ENCODE results near the gene PRRC2C. TPM values are rescaled to one million over a fixed set of nuclear protein-coding genes. Genes with fewer than 3 reads are reported as not detected.
"Not testable (repeated sequence)": the region's sequence is repeated elsewhere in the genome, so short reads cannot be mapped to it uniquely, and the experiment has no call there.

The PRRC2C gene
- total RNA-seq, 2 experiments from 2014 or later: 73.5 to 191 TPM

DNA sequence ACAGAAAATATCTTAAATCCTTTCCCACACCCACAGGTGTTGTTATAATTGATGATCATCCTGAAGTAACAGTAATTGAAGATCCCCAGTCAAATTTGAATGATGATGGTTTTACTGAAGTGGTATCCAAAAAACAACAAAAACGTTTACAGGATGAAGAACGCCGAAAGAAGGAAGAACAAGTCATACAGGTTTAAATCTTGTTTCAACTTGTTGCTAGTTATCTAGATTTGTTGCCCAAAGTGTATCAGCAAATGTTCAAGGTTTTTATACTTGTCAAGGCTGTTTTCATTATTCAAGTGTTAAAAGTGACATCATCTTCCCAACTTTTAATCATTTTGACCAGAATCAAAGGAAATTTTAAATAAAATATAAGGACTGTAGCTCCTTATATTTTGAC is 64.7 kb downstream of the PRRC2C start:
- Histone ChIP-seq H3K4me2 (ENCODE audit: low read length) (no peak overlapping the region), H3K9me2 (ENCODE audit: insufficient read depth, low read length) (no peaks in the 10 kb centered on the region), H4K20me1 (ENCODE audit: insufficient read depth, low read length) (no peaks in the 10 kb centered on the region), H3K79me2 (ENCODE audit: insufficient read depth, low read depth, low read length) (peaks cover 23% of the 10 kb centered on the region; the same call in 1 of the 2 replicates), H2AFZ (ENCODE audit: low read length) (no peak overlapping the region), H3K36me3 (ENCODE audit: insufficient read depth, low read length) (peaks cover 75% of the 10 kb centered on the region), H3K4me1 (ENCODE audit: insufficient read depth, low read length, poor library complexity, severe bottlenecking) (no peaks in the 10 kb centered on the region), H3K9me3 (ENCODE audit: low read length) (no peaks in the 10 kb centered on the region; the same call in 1 of the 2 replicates), H3K27ac (ENCODE audit: low read depth, low read length, poor library complexity, severe bottlenecking) (no peak overlapping the region), H3K4me3 (ENCODE audit: low read depth, low read length, poor library complexity, severe bottlenecking) (no peak overlapping the region)
- ChIA-PET CTCF (ENCODE audit: unreplicated experiment) (no interaction called here), POLR2A (interaction anchor here (0.6 kb wide), 1 partner anchor 11 kb away, joined by 3 read pairs; no protein-coding TSS in a partner anchor)
- TF ChIP-seq EZH2phosphoT487 (IDR thresholded peaks at IDR 0.05; ENCODE audit: borderline replicate concordance, low read depth, low read length): no peak
- TF ChIP-seq, protein P1, sequence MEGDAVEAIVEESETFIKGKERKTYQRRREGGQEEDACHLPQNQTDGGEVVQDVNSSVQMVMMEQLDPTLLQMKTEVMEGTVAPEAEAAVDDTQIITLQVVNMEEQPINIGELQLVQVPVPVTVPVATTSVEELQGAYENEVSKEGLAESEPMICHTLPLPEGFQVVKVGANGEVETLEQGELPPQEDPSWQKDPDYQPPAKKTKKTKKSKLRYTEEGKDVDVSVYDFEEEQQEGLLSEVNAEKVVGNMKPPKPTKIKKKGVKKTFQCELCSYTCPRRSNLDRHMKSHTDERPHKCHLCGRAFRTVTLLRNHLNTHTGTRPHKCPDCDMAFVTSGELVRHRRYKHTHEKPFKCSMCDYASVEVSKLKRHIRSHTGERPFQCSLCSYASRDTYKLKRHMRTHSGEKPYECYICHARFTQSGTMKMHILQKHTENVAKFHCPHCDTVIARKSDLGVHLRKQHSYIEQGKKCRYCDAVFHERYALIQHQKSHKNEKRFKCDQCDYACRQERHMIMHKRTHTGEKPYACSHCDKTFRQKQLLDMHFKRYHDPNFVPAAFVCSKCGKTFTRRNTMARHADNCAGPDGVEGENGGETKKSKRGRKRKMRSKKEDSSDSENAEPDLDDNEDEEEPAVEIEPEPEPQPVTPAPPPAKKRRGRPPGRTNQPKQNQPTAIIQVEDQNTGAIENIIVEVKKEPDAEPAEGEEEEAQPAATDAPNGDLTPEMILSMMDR (conservative IDR thresholded peaks at IDR 0.05; ENCODE audit: low read length): no peak
- no peak for DNase-seq (ENCODE audit: low spot score)
- intact Hi-C loops (cut with micrococcal nuclease; ENCODE audit: unreplicated experiment): no loop called here
- no TSS peak for BruUV-seq (replicated peaks)

DNA sequence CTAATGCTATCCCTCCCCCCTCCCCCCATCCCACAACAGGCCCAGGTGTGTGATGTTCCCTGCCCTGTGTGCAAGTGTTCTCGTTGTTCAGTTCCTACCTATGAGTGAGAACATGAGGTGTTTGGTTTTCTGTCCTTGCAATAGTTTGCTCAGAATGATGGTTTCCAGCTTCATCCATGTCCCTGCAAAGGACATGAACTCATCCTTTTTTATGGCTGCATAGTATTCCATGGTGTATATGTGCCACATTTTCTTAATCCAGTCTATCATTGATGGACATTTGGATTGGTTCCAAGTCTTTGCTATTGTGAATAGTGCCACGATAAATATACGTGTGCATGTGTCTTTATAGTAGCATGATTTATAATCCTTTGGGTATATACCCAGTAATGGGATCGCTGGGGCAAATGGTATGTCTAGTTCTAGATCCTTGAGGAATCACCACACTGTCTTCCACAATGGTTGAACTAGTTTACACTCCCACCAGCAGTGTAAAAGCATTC is 65.3 kb downstream of the PRRC2C start:
- H4K20me1 ChIP-seq (ENCODE audit: insufficient read depth, low read length); H3K4me2 ChIP-seq (ENCODE audit: low read length); H3K27ac ChIP-seq (ENCODE audit: low read depth, low read length, poor library complexity, severe bottlenecking); H2AFZ ChIP-seq (ENCODE audit: low read length); H3K9me3 ChIP-seq (ENCODE audit: low read length); BruUV-seq (replicated peaks); H3K9me2 ChIP-seq (ENCODE audit: insufficient read depth, low read length); DNase-seq (ENCODE audit: low spot score); H3K4me1 ChIP-seq (ENCODE audit: insufficient read depth, low read length, poor library complexity, severe bottlenecking); H3K4me3 ChIP-seq (ENCODE audit: low read depth, low read length, poor library complexity, severe bottlenecking); CTCF ChIA-PET (ENCODE audit: unreplicated experiment); POLR2A ChIA-PET; intact Hi-C loops (cut with micrococcal nuclease; ENCODE audit: unreplicated experiment): not testable (repeated sequence)
- peaks cover 23% of the 10 kb centered on the region; the same call in 1 of the 2 replicates for H3K79me2 ChIP-seq (ENCODE audit: insufficient read depth, low read depth, low read length)
- H3K36me3 ChIP-seq (ENCODE audit: insufficient read depth, low read length): peaks cover 76% of the 10 kb centered on the region

DNA sequence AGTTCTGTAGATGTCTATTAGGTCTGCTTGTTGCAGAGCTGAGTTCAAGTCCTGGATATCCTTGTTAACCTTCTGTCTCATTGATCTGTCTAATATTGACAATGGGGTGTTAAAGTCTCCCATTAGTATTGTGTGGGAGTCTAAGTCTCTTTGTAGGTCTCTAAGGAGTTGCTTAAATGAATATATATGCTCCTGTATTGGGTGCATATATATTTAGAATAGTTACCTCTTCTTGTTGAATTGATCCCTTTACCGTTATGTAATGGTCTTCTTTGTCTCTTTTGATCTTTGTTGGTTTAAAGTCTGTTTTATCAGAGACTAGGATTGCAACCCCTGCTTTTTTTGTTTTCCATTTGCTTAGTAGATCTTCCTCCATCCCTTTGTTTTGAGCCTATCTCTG is 68.6 kb downstream of the PRRC2C start:
- POLR2A ChIA-PET; H3K27ac ChIP-seq (ENCODE audit: low read depth, low read length, poor library complexity, severe bottlenecking); H3K9me2 ChIP-seq (ENCODE audit: insufficient read depth, low read length); CTCF ChIA-PET (ENCODE audit: unreplicated experiment); H2AFZ ChIP-seq (ENCODE audit: low read length); H3K9me3 ChIP-seq (ENCODE audit: low read length); H3K4me2 ChIP-seq (ENCODE audit: low read length); H3K4me3 ChIP-seq (ENCODE audit: low read depth, low read length, poor library complexity, severe bottlenecking); H3K4me1 ChIP-seq (ENCODE audit: insufficient read depth, low read length, poor library complexity, severe bottlenecking); H4K20me1 ChIP-seq (ENCODE audit: insufficient read depth, low read length); BruUV-seq (replicated peaks); intact Hi-C loops (cut with micrococcal nuclease; ENCODE audit: unreplicated experiment); H3K79me2 ChIP-seq (ENCODE audit: insufficient read depth, low read depth, low read length); DNase-seq (ENCODE audit: low spot score): not testable (repeated sequence)
- H3K36me3 ChIP-seq (ENCODE audit: insufficient read depth, low read length): peaks cover 76% of the 10 kb centered on the region

DNA sequence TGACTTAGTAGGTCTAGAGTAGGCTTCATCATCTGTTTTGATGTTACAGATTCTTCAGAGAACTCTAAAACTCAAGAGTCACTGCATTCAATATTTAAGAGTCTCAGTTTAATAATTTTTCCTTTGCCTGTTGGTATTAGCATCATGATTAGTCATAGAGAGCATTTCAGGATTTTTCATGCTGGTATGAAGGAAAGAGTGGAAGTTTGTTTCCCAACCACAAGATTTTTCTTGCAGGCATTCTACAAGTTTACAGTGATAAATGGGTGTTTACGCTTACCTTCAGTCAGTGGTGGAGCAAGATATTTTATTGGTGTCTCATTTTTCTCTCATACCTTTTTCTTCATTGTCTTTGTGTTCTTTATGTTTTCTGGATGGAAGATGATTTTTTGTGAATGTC is 78.3 kb downstream of the PRRC2C start:
- no peak for DNase-seq (ENCODE audit: low spot score)
- Histone ChIP-seq H2AFZ (ENCODE audit: low read length) (no peak overlapping the region), H3K36me3 (ENCODE audit: insufficient read depth, low read length) (peaks cover 100% of the 10 kb centered on the region), H4K20me1 (ENCODE audit: insufficient read depth, low read length) (no peaks in the 10 kb centered on the region), H3K79me2 (ENCODE audit: insufficient read depth, low read depth, low read length) (no peaks in the 10 kb centered on the region), H3K4me3 (ENCODE audit: low read depth, low read length, poor library complexity, severe bottlenecking) (no peak overlapping the region), H3K9me2 (ENCODE audit: insufficient read depth, low read length) (no peaks in the 10 kb centered on the region), H3K4me1 (ENCODE audit: insufficient read depth, low read length, poor library complexity, severe bottlenecking) (no peaks in the 10 kb centered on the region), H3K4me2 (ENCODE audit: low read length) (no peak overlapping the region), H3K27ac (ENCODE audit: low read depth, low read length, poor library complexity, severe bottlenecking) (no peak overlapping the region), H3K9me3 (ENCODE audit: low read length) (no peaks in the 10 kb centered on the region)
- ChIA-PET POLR2A (no interaction called here), CTCF (ENCODE audit: unreplicated experiment) (no interaction called here)
- TF ChIP-seq, protein P1 (conservative IDR thresholded peaks at IDR 0.05; ENCODE audit: low read length): no peak
- TF ChIP-seq EZH2phosphoT487 (IDR thresholded peaks at IDR 0.05; ENCODE audit: borderline replicate concordance, low read depth, low read length): no peak
- BruUV-seq (replicated peaks): no TSS peak
- intact Hi-C loops (cut with micrococcal nuclease; ENCODE audit: unreplicated experiment): no loop called here

All from OCI-LY7 (cell line).